Rectal smooth muscle tissue (tissue), 1 donor: ENCODE data around the gene DEPDC4.
A peak's percentile ranks its signal among the peaks of the same experiment; 100 is the strongest.
"Not testable (repeated sequence)": the region's sequence is repeated elsewhere in the genome, so short reads cannot be mapped to it uniquely, and the experiment has no call there.

Experiments used
- H3K27ac ChIP-seq: one replicate; pipeline ENCODE4 v1.7.0; 2013; ENCODE audit warnings: low read depth, low read length, inconsistent platforms
- H3K27me3 ChIP-seq: one replicate; pipeline ENCODE4 v1.7.0; 2013; ENCODE audit warnings: low read length; ENCODE audit not compliant: control insufficient read depth, insufficient read depth
- H3K36me3 ChIP-seq: one replicate; pipeline ENCODE4 v1.7.0; 2013; ENCODE audit warnings: low read length; ENCODE audit not compliant: control insufficient read depth, insufficient read depth
- H3K4me1 ChIP-seq: one replicate; pipeline ENCODE4 v1.7.0; 2013; ENCODE audit warnings: low read length; ENCODE audit not compliant: control insufficient read depth, insufficient read depth
- H3K4me3 ChIP-seq: one replicate; pipeline ENCODE4 v1.7.0; 2013; ENCODE audit warnings: low read length
- H3K9ac ChIP-seq: one replicate; pipeline ENCODE4 v1.7.0; 2013; ENCODE audit warnings: low read length

Gene DEPDC4

DNA sequence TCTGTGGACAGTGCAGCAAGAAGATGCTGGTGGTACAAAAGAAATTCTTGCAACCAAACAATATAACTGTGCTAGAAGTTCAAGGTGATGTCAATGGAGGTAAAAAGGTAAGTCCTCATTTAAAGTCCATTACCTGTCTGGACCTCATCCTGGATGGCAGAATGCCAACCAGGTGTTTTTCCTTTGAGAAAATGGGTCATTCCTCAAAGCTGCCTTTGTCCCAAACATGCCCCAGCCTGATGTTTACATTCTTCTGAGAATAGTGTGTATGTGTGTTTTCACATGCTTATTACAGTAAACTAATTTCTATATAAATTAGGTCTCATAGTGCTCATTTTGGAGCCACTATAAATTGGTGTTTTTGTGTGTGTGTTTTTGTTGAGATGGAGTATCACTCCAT is 41.4 kb downstream of the DEPDC4 start:
- no peak overlapping the region for H3K4me3 ChIP-seq
- no peak overlapping the region for H3K27ac ChIP-seq
- no peaks in the 10 kb centered on the region for H3K27me3 ChIP-seq
- H3K9ac ChIP-seq = no peak overlapping the region
- H3K36me3 ChIP-seq = peaks cover 5% of the 10 kb centered on the region
- H3K4me1 ChIP-seq = no peaks in the 10 kb centered on the region

DNA sequence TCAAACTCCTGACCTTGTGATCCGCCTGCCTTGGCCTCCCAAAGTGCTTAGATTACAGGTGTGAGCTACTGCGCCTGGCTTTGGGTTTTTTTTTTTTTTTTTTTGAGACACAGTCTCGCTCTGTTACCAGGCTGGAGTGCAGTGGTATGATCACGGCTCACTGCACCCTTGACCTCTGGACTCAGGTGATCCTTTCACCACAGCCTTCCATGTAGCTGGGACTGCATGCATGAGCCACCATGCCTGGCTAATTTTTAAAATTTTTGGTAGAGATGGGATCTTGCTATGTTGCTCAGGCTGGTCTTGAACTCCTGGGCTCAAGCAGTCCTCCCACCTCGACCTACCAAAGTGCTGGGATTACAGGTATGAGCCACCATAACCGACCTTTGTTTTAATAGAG is 44.7 kb downstream of the DEPDC4 start:
- H3K27me3 ChIP-seq, H3K4me3 ChIP-seq, H3K27ac ChIP-seq, H3K9ac ChIP-seq, H3K36me3 ChIP-seq, H3K4me1 ChIP-seq: not testable (repeated sequence)

DNA sequence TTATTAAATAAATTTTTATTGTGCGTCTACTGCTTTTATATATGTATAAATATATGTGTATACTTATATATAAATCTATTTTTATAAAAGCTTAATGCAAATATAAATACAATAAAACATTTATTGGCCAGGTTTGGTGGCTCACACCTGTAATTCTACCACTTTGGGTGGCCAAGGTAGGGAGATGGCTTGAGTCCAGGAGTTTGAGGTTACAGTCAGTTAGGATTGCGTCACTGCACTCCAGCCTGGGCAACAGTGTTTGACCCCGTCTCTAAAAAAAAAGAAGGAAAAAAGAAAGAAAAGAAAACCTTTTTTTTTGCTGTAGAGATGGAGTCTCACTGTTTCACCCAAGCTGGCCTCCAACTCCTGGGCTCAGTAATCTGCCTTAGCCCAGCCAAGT is 45.4 kb downstream of the DEPDC4 start:
- H3K4me1 ChIP-seq = no peaks in the 10 kb centered on the region
- H3K9ac ChIP-seq = no peak overlapping the region
- H3K36me3 ChIP-seq = peaks cover 5% of the 10 kb centered on the region
- H3K27me3 ChIP-seq = no peaks in the 10 kb centered on the region
- H3K27ac ChIP-seq = no peak overlapping the region
- no peak overlapping the region for H3K4me3 ChIP-seq

DNA sequence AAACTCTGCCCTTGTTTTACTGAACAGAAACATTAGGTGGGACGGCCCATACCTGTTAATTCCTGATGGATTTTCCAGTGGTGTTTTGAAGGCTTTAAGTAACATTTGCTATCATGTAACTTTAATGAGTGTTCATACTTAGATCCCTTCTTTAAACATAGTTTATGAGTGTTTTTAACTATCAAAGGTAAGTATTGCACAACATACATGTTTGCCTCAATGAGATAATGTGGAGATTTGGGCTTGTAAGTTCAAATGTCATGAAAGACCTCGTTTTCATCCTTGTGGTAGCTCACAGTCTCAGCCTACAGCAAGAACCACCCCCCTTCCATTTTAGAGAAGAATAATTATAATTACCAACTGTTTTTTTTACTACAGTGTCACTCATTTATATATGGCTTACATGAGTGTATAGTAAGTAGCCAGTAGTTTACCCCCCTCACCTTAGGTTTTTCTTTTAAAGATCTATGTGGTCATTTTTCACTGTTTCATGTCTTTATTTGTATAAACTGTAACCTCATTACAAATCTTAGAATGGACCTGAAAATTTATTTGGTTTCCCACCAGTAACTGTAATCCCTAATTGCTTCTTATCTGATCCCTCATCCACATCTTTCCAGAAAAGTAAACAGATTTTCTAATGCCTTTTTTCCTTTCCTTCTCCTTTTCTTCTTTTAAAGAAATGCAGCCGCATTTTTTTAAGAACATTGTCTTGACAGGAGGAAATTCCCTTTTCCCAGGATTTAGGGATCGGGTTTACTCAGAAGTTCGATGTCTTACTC is 47.4 kb downstream of the DEPDC4 start:
- Histone ChIP-seq H3K27ac (no peak overlapping the region), H3K36me3 (peaks cover 5% of the 10 kb centered on the region), H3K9ac (no peak overlapping the region), H3K27me3 (no peaks in the 10 kb centered on the region), H3K4me3 (no peak overlapping the region), H3K4me1 (no peaks in the 10 kb centered on the region)

DNA sequence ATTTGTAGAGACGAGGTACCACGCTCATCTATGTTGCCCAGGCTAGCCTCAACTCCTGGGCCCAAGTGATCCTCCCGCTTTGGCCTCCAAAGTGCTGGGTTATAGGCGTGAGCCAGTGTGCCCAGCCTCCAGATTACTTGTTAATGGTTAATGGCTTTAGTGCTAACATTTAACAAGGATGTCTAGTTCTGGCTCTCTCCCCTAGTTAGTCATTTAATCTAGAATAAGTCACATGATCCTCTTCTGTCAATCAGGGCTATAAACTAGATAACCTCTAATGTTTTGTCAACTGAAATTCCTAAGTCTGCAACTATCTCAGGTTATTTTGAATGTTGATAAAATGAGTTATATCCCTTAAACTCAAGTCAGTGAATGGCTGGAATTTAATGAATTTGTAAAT is 50.5 kb downstream of the DEPDC4 start:
- no peaks in the 10 kb centered on the region for H3K27me3 ChIP-seq
- H3K27ac ChIP-seq = no peak overlapping the region
- peaks cover 15% of the 10 kb centered on the region for H3K36me3 ChIP-seq
- no peak overlapping the region for H3K9ac ChIP-seq
- H3K4me3 ChIP-seq = no peak overlapping the region
- no peaks in the 10 kb centered on the region for H3K4me1 ChIP-seq

DNA sequence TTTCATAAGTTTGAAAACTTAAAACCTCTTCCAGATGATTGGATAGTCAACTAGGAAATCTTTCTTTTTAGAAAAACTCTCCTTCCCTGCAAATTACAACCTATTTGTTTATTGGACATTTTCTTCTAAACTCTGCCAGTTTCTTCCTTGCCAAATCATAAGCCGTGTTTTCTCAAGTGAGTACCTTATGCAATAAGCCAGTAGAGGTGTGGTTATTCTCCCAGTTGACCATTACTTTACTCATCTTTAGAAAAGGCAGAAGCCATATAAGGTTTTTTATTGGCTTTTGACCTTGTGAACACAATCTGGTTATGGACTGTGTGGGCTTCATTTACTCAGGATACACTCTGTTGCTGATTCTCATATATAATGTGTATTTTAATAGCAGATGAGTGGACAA is 51.7 kb downstream of the DEPDC4 start:
- Histone ChIP-seq H3K27ac (no peak overlapping the region), H3K4me3 (no peak overlapping the region)

DNA sequence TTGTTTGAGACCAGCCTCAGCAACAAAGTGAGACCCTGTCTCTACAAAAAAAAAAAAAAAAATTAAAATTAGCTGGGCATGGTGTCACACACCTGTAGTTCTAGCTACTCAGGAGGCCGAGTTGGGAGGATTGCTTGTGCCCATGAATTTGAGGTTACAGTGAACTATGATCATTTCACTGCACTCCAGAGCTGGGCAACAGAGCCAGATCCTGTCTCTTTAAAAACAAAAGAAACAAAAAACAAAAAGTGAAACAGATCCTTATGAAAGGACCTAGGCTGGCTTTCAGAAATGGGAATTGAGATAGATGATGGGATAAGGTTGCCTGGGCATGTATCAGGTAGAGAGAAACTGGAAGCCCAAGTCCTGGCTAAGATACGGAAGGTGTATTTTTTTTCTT is 52.4 kb downstream of the DEPDC4 start:
- no peaks in the 10 kb centered on the region for H3K27me3 ChIP-seq
- H3K36me3 ChIP-seq = peaks cover 9% of the 10 kb centered on the region
- no peak overlapping the region for H3K9ac ChIP-seq
- no peak overlapping the region for H3K4me3 ChIP-seq
- H3K4me1 ChIP-seq = no peaks in the 10 kb centered on the region
- no peak overlapping the region for H3K27ac ChIP-seq

More for the DNA sequence above, 51.7 kb downstream of the DEPDC4 start:
- peaks cover 9% of the 10 kb centered on the region for H3K36me3 ChIP-seq
- H3K27me3 ChIP-seq = no peaks in the 10 kb centered on the region
- H3K9ac ChIP-seq = no peak overlapping the region
- H3K4me1 ChIP-seq = no peaks in the 10 kb centered on the region

DNA sequence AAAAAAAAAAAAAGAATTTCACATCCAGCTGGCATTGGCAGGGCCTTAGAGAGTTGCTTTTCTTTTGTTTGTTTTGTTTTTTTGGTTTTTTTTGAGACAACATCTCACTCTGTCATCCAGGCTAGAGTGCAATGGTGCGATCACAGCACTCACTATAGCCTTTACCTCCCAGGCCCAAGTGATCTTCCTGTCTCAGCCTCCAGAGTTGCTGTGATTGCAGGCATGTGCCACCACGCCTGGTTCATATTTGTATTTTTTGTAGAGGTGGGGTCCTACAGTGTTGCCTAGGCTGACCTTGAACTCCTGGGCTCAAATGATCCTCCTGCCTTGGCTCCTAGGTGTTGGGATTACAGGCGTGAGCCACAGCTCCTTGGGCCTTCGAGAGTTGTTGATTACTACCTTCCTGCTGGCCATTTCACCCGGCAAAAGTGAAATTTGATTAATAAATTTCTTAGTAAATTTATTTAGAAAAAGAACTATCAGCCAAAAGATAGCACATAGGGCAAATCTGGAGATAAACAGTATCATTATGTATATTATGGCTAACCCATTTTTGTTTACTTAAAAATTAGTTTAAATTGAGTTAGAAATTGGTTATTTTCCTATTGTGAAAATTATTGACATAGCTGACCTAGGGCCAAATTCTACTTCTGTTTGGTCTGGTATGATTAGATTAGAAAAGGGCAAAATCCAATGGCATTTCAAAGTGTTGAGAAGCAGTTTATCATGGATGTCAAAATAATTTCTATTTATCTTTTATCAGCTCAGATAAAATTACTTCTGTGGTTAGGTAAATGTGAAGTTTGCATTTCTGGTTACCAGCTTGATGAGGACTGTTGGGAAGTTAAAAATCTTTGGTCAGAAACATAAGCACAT is 53.6 kb downstream of the DEPDC4 start:
- no peaks in the 10 kb centered on the region for H3K27me3 ChIP-seq
- H3K4me3 ChIP-seq = no peak overlapping the region
- no peak overlapping the region for H3K27ac ChIP-seq
- H3K9ac ChIP-seq = no peak overlapping the region
- H3K36me3 ChIP-seq = peaks cover 15% of the 10 kb centered on the region
- H3K4me1 ChIP-seq = no peaks in the 10 kb centered on the region

DNA sequence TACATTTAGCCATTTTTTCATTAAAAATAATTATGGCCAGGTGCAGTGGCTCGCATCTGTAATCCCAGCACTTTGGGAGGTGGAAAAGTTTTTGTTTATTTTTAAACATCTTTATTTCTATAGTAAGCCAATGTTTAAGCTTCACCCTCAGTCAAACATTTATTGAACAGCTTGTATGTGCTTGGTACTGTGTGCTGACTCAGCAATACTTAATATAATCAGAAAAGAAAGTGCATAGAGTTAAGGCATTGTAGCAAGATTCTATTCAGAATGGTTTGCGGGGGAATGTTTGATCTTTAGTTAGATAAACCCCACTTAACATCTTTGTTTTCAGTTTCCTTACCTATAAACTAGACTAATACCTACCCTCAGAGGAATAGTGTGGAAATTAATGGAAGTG is 55.2 kb downstream of the DEPDC4 start:
- no peaks in the 10 kb centered on the region for H3K27me3 ChIP-seq
- no peak overlapping the region for H3K9ac ChIP-seq
- H3K36me3 ChIP-seq = peaks cover 19% of the 10 kb centered on the region
- H3K4me3 ChIP-seq = no peak overlapping the region
- no peak overlapping the region for H3K27ac ChIP-seq
- H3K4me1 ChIP-seq = no peaks in the 10 kb centered on the region

DNA sequence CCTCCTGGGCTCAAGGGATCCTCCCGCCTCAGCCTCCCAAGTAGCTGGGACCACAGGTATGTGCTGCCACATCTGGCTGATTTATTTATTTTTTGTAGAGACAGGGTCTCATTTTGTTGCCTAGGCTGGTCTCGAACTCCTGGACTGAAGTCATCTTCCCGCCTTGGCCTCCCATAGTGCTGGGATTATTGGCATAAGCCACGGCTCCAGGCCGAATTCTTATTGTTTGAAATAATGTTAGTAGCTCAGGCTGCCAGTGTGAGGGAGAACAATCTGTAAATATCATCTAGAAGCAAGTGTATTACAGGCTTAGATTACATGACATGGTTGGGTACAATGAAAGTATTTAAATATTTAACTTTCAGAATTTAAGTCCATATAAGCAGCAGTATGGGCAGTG is 58.0 kb downstream of the DEPDC4 start:
- Histone ChIP-seq H3K27ac (no peak overlapping the region), H3K9ac (no peak overlapping the region), H3K27me3 (no peaks in the 10 kb centered on the region), H3K36me3 (peaks cover 19% of the 10 kb centered on the region), H3K4me1 (no peaks in the 10 kb centered on the region), H3K4me3 (no peak overlapping the region)

DNA sequence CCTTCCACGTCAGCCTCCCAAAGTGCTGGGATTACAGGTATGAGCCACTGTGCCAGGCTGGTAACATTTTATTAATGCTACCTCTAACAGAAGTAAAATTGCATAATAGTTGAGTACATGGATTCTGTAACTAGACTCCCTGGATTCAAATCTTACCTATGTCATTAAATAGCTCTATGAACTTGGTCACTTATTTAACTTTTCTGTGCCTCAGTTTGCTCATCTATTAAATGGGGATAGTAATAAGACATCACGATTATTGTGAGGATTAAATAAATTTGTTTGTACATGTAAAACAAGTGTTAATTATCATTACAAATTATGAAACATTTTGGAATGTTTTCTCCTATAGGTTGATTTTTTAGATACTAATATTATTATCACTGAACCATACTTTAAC is 59.6 kb downstream of the DEPDC4 start:
- Histone ChIP-seq H3K27ac (no peak overlapping the region), H3K9ac (no peak overlapping the region), H3K4me3 (no peak overlapping the region), H3K27me3 (no peaks in the 10 kb centered on the region), H3K36me3 (peaks cover 14% of the 10 kb centered on the region), H3K4me1 (no peaks in the 10 kb centered on the region)

DNA sequence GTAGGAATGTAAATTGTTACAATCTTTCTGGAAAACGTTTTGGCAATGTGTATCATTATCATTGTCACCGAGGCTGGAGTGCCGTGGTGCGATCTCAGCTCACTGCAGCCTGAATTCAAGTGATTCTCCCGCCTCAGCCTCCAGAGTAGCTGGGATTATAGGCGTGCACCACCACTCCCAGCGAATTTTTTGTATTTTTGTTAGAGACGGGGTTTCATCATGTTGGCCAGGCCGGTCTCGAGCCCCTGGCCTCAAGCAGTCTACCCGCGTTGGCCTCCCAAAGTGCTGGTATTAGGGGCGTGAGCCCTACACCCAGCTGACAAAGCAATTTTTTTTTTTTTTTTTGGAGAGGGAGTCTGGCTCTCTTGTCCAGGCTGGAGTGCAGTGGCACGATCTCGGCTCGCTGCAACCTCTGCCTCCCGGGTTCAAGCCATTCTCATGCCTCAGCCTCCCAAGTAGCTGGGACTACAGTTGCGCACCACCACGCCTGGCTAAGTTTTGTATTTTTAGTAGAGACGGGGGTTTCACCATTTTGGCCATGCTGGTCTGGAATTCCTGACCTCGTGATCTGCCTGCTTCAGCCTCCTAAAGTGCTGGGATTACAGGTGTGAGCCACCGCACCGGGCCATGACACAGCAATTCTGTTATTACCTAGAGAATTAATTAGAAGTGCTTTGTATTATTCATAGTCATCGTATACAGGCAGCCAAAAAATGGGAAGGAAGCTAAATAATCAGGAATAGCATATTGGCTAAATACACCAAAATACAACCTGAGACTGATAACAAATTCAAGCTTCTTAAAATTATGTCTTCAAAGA is 65.1 kb downstream of the DEPDC4 start:
- no peaks in the 10 kb centered on the region for H3K36me3 ChIP-seq
- H3K4me3 ChIP-seq = peak overlapping the region; percentile 94
- H3K27me3 ChIP-seq = no peaks in the 10 kb centered on the region
- no peak overlapping the region for H3K27ac ChIP-seq
- H3K9ac ChIP-seq = no peak overlapping the region
- H3K4me1 ChIP-seq = peaks cover 3% of the 10 kb centered on the region
